Measurements from ENCODE around the gene SEC14L2. TPM values are rescaled to one million over a fixed set of nuclear protein-coding genes. Genes with fewer than 3 reads are reported as not detected.
A peak's percentile ranks its signal among the peaks of the same experiment; 100 is the strongest.

The SEC14L2 gene
- total RNA-seq, 1 experiment from 2014 or later = 14.4 TPM

- no peak for TF ChIP-seq EZH2 (IDR thresholded peaks at IDR 0.05; ENCODE audit: borderline replicate concordance, low read depth, low read length, poor library complexity, severe bottlenecking)
- TF ChIP-seq CTCF (conservative IDR thresholded peaks at IDR 0.05; ENCODE audit: low read depth, low read length) = no peak
- H3K36me3 ChIP-seq (ENCODE audit: insufficient read depth, low read length, poor library complexity, severe bottlenecking) = peaks cover 16% of the 10 kb centered on the region
- peak within 1 kb of the TSS; percentile 97 for H3K27ac ChIP-seq (ENCODE audit: low read depth, low read length, poor library complexity, severe bottlenecking)
- no TSS peak for BruUV-seq (replicated peaks)
- no peaks in the 10 kb centered on the region for H3K9me3 ChIP-seq (ENCODE audit: low read depth, low read length, poor library complexity, severe bottlenecking)
- intact Hi-C loops (cut with micrococcal nuclease; ENCODE audit: unreplicated experiment) = no loop called here
- peak within 1 kb of the TSS; percentile 82 for H3K4me3 ChIP-seq (ENCODE audit: low read depth, low read length, poor library complexity, severe bottlenecking)
- no peaks in the 10 kb centered on the region for H3K27me3 ChIP-seq (replicated peaks; ENCODE audit: insufficient read depth, low read depth, low read length, poor library complexity)
- H3K4me1 ChIP-seq (ENCODE audit: insufficient read depth, low read length, poor library complexity, severe bottlenecking) = peaks cover 22% of the 10 kb centered on the region
- ChIA-PET POLR2A (ENCODE audit: low non-redundant PET) (interaction anchor here (0.6 to 0.7 kb wide), 3 partner anchors 35 to 792 kb away, joined by 3 to 4 read pairs (median 3); no protein-coding TSS in a partner anchor), CTCF (interaction anchor here (0.5 to 0.6 kb wide), 2 partner anchors 31 to 68 kb away, joined by 3 read pairs; no protein-coding TSS in a partner anchor)
- DNase-seq (ENCODE audit: low spot score) = peak; percentile 96
Observed at GRCh38 chr22:30356449-30357235, 40.2 kb upstream of the SEC14L2 start, which contains the start of the genes CCDC157 and SF3A1. Gene CCDC157, plus strand, starts transcription at chr22:30357007. Its CDS starts 8,994 bp downstream, at chr22:30366001. Gene SF3A1, minus strand, starts transcription at chr22:30356894. Its CDS starts 102 bp downstream, at chr22:30356792.

GRCh38 chr22:30357236-30357570, 39.6 kb upstream of the SEC14L2 start:
- H3K9me3 ChIP-seq (ENCODE audit: low read depth, low read length, poor library complexity, severe bottlenecking) = no peaks in the 10 kb centered on the region
- ChIA-PET POLR2A (ENCODE audit: low non-redundant PET) (interaction anchor here (0.6 to 0.7 kb wide), 3 partner anchors 35 to 793 kb away, joined by 3 to 4 read pairs (median 3); no protein-coding TSS in a partner anchor), CTCF (interaction anchor here (0.5 to 0.6 kb wide), 2 partner anchors 30 to 69 kb away, joined by 3 read pairs; no protein-coding TSS in a partner anchor)
- intact Hi-C loops (cut with micrococcal nuclease; ENCODE audit: unreplicated experiment) = no loop called here
- peak overlapping the region; percentile 97 for H3K27ac ChIP-seq (ENCODE audit: low read depth, low read length, poor library complexity, severe bottlenecking)
- TF ChIP-seq EZH2 (IDR thresholded peaks at IDR 0.05; ENCODE audit: borderline replicate concordance, low read depth, low read length, poor library complexity, severe bottlenecking) = no peak
- TF ChIP-seq CTCF (conservative IDR thresholded peaks at IDR 0.05; ENCODE audit: low read depth, low read length) = no peak
- peak; percentile 66 for DNase-seq (ENCODE audit: low spot score)
- H3K4me1 ChIP-seq (ENCODE audit: insufficient read depth, low read length, poor library complexity, severe bottlenecking) = peaks cover 22% of the 10 kb centered on the region
- no peaks in the 10 kb centered on the region for H3K27me3 ChIP-seq (replicated peaks; ENCODE audit: insufficient read depth, low read depth, low read length, poor library complexity)
- peaks cover 10% of the 10 kb centered on the region for H3K36me3 ChIP-seq (ENCODE audit: insufficient read depth, low read length, poor library complexity, severe bottlenecking)
- peak overlapping the region; percentile 82 for H3K4me3 ChIP-seq (ENCODE audit: low read depth, low read length, poor library complexity, severe bottlenecking)
- BruUV-seq (replicated peaks) = no TSS peak

- Histone ChIP-seq H3K9me3 (ENCODE audit: low read depth, low read length, poor library complexity, severe bottlenecking) (no peaks in the 10 kb centered on the region), H3K27ac (ENCODE audit: low read depth, low read length, poor library complexity, severe bottlenecking) (peak overlapping the region; percentile 97), H3K36me3 (ENCODE audit: insufficient read depth, low read length, poor library complexity, severe bottlenecking) (peaks cover 5% of the 10 kb centered on the region), H3K4me1 (ENCODE audit: insufficient read depth, low read length, poor library complexity, severe bottlenecking) (peaks cover 22% of the 10 kb centered on the region), H3K4me3 (ENCODE audit: low read depth, low read length, poor library complexity, severe bottlenecking) (peak overlapping the region; percentile 82), H3K27me3 (replicated peaks; ENCODE audit: insufficient read depth, low read depth, low read length, poor library complexity) (no peaks in the 10 kb centered on the region)
- POLR2A ChIA-PET (ENCODE audit: low non-redundant PET) = interaction anchor here (0.6 to 0.7 kb wide), 2 partner anchors 703 to 794 kb away, joined by 3 to 4 read pairs; no protein-coding TSS in a partner anchor
- intact Hi-C loops (cut with micrococcal nuclease; ENCODE audit: unreplicated experiment) = no loop called here
- no peak for DNase-seq (ENCODE audit: low spot score)
- BruUV-seq (replicated peaks) = TSS peak; percentile 37
- CTCF ChIA-PET = no interaction called here
- TF ChIP-seq EZH2 (IDR thresholded peaks at IDR 0.05; ENCODE audit: borderline replicate concordance, low read depth, low read length, poor library complexity, severe bottlenecking) (no peak), CTCF (conservative IDR thresholded peaks at IDR 0.05; ENCODE audit: low read depth, low read length) (no peak)
Observed at GRCh38 chr22:30357650-30358215, 39.1 kb upstream of the SEC14L2 start.
